Activated naive CD4-positive, alpha-beta T cell (primary cell): ENCODE measurements around the gene ZFHX3.

Source experiments
- DNase-seq, 4 experiments: peaks; one replicate each; lab custom pipeline; 2025; lab: John Stamatoyannopoulos, UW

The ZFHX3 gene

DNA sequence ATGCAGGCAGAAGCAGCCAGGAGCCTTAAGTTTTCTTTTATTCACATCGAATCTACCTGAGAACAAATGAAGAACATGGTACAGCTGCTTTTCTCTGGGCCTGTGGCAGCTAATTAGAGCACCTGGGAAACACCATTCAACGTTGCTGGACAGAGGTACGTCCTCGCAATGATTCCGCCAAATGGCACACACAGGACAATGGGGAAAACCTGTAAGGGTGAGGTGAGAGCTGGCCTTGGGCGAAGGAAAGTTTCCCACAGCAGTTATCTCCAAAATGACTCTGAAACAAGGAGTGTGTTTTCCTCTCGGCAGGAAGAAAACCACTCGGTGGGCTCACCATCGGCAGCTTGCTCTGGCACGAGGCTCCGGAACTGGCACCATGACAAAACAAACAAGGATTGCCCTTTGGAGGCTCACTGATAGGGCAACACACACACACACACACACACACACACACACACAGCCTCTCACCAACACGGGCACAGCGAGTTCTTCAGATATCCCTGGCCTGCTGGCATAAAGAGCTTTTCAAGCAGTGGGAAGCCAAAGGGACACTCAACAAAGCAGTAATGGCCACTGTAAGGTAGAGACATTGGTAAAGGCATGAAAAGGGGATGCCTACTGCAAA lies 73.7 kb downstream of the ZFHX3 start:
- DNase-seq, result no peak

DNA sequence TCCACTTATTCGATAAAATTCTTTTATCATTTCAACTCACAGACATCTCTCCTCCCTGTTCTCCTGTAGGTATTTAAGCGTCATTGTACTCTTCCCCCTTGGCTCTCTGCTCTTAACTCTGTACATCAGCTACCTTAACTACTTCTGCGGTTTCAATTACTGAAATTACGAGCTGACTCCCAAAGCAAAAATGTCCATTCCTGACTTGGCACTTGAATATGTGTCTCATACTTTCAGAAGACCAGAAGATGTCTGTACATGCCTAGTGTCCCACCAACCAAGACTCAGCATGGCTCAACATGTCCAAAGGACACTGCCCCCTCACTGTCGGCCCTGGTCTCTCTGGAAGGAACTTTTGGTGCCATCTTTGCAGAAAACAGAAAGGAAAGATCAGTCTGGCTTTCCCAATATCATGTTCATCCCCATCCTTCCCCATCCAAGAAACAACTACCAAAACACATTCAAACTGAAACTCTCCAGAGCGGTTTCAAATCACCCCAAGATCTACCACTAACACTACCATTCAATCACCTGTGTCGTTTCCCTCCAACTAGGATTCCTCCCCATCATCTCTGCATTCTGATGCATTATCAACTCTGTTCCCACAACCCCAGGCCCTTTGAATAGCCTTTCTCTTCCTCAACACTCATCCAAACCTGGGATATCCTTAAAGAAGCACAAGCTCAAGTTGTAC lies 74.9 kb downstream of the ZFHX3 start:
- DNase-seq, result no peak

DNA sequence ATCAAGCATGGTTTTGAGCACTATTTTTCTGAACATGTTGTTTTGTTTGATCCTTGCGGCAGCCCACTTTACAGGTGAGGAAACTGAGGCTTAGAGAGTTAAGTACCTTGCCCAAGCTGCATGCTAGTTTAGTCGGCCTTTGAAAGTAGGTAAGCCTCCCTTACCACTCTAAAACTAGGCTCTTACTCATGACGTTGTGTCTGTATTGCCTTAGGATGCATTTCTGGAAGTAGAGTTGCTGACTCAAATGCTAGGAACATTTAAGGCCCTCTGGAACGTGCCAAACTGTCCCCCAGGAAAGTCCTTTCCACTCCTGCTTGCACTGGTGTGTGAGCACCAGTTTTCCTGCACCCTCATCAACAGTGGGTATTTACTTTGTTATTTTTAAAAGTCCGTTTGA lies 76.6 kb downstream of the ZFHX3 start:
- no peak for DNase-seq

DNA sequence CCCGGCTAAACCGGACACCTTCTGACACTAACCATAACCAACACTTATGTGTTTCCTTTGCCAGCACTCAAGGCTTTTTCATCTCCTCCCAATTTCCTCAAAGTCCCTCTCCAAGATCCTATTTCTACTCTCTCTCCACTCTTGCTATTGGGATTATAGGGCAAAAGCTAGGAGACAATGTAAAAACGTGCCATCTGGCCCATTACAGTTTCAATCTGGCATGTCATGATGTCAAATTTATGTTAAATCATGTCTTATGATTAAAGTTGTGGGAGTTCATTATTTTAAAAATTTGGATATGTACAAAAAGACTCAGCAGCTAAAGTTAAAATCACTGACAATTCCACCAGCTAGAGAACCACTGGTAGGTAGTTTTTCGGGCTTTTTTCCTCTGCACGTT lies 77.3 kb downstream of the ZFHX3 start:
- no peak for DNase-seq

DNA sequence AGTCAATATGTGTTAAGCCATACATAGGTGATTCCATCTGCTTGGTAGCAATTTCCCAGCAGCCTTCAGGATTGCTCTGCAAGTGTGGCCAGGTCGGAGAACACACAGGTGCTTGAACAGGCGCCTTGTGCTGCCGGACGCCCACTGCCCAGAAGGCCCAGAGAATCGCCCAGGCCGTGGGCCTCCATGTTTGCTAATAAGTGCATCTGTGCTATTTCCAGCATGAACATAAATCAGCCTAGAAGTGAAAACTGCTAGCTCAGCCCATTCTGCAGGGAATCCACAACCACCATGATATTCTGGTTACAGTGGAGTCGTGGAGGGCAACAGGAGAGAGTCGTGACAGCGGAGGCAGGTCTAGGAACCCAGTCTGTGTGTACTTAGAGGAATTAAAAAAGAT lies 78.1 kb downstream of the ZFHX3 start:
- DNase-seq, result no peak

DNA sequence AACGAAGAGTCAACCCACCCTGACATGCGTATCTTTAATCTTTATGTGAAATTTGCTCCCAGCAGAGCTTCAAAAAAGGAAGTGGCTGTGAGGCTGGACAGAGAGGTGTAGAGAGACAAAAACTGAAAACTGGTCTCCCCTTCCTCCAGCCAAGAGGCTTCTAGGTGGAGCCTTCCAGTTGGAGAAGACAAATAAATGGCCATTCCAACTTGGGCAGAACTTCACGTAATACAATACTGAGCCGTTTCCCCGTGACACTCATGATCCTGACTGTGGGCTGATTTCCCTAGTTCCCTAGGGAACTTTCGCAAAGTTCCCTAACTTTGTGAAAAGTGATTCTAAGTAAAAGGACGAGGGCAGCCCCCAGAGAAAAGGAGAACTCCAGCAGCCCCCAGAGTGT lies 78.8 kb downstream of the ZFHX3 start:
- DNase-seq, result no peak

DNA sequence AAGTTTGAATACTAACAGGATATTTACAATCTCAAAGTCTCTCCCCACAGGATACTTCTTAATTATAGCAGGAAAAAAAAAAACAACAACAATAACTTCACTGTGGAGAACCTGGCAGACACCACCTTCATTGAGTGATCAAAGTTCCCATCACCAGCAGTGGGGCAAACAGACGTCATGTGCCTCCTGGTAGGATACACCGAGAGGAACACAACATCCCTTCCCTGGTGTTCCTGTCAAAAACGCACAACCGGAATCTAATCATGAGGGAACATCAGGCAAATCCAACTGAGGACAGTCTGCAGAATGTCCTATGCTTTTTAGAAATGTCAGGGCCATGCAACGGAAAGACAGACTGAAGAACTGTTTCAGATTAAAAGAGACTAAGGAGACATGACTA lies 80.0 kb downstream of the ZFHX3 start:
- DNase-seq, result no peak

DNA sequence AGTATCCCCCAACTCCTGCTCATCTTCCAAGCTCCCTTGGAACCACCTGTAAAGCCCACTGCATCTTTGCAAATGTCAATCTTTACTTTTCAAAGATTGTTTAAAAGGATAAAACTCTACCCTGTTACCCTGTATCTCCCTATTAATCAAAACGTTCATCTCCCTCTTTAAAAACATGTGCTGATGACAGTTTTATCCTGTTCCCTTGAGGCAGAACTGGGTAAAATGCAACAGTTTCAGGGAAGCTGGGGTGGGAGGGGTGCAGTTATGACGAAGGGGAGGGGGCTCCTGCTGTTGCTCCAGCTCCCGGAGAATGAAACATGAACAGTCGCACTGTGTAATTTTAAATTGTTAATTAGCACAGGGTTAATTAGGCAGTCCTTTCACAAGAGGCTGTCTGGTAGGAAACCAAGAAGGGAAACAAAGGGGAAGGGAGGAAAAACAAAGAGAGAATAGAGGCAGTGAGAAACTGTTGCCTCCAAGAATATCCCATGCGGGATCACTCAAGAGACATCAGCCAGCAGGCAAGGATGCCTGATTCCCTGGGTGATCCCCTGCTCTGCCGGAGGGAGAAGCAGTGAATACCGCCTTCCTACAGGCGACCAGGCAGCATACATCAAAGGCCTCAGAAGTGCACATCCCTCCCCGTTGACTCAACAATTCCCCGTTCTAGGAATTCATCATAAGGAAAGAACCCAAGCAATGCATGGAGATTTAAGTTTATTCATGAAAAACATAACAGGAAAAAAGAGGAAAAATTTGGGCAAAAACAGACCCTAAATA lies 84.2 kb downstream of the ZFHX3 start:
- no peak for DNase-seq

DNA sequence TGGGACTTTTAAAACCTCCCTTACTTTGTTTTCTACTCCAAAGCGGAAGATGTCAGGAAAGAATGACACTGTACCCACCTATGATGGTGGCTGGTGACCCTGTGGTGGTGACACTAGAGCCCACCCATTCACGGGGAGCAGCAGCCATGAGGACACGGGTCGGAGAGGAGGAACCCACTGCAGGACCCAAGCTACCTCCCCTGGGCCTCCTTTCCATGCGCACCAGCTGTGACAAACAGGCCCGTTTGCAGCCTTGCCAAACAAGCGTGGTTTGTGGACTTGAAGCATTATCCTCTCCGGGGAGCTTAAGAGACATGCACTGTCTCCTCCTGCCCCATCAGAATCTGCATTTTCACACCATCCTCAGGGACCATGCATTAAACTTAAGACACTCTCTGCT lies 85.6 kb downstream of the ZFHX3 start:
- no peak for DNase-seq

DNA sequence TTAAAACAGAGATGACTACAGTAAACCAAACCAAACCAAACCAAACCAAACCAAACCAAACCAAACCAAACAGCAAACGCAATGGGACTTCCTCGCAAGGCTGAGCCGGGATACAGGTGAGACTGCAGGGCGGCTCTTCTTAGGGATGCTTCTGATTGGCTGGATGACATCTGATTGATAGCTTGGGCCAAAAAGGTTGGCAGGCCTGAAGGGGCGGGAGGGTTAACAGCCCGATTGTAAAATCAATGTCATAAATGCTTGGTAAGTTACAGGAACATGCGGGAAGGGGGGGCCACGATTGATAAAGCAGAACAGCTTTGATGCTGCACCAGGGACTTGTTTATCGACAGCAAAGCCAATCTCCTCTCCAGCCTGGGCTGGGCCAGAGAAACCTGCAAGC lies 86.1 kb downstream of the ZFHX3 start:
- no peak for DNase-seq

DNA sequence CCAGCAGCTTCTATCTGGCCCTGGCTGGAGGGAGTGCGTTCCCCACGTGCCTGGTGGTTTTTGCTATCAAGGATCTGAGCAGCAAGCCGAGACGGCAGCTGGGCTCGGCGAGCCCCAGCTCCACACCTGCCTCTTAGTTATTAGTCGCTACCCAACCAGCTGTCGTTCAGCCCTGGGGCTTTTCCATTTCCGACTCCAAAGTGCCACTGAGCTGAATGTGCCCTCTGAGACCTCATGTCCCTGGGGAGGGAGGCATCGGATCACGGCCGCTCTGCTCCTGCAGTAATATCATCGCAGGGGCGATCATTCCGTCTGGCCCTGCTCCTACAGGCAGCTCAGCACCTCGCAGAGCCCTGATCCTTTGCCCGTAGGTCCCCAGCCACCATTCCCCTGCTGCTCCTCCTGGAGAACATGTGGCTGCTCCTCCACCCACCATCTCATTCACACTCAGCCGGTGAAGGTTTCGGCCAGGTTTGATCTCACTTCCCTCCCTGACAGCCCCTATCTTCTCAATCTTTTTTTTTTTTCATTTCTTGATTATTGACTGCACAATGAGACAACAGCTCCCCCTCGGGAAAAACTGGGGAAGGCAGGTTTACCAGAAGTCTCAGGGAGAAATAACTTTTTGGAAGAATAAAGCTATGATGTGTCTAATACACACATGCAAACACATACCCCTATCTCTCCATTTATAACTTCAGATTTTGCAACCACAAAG lies 86.7 kb downstream of the ZFHX3 start:
- no peak for DNase-seq

DNA sequence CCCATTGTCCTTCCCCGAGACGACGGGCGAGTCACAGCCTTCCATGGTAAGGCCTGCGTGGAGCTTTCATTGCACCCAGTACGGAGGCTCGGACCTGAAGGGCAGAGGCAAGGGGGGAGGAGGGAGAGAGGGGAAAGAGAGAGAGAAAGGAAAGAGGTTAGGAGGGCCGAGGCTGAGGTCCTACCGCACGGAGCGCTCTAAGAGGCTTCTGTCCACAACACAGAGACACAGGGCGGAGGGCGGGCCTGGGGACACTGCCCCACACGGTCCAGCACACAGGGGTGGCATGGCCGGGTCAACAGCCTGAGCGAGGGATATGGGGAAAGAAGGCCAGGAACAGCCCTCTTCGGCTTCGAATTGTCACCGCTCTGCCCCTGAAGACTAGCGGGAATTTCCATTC lies 87.8 kb downstream of the ZFHX3 start:
- DNase-seq, result no peak

DNA sequence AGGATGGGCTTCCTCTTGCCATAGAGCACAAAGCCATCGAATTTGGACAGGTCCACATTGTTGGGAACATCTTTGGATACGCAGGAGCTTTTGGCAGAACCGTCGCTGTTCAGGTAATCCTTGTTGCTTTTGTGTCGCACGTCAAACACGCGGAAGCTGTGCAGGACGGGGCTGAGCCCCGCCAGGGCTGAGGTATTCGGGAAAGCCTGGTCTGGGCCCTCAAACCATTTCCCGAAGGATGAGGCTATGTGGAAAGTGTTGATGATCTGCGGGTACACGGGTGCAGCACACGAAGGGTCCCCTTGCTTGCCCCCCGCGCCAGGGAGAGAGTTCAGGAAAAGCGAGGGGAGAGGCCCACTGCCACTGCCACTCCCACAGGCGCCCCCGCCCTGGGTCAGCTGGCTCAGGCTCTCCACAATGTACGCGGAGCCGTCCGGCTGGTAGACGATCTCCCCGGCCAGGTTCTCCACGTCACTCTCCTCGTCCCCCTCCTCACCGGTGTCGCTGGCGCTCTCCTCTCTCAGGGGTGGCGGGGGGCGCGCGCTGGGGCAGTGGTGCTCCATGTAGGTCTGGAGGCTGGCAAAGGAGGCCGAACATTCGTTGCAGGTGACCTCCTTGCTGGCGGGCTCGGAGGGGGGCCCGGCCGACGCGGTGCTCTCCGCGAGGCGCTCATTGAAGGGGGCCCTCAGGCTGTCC lies 88.5 kb downstream of the ZFHX3 start:
- DNase-seq, result no peak

DNA sequence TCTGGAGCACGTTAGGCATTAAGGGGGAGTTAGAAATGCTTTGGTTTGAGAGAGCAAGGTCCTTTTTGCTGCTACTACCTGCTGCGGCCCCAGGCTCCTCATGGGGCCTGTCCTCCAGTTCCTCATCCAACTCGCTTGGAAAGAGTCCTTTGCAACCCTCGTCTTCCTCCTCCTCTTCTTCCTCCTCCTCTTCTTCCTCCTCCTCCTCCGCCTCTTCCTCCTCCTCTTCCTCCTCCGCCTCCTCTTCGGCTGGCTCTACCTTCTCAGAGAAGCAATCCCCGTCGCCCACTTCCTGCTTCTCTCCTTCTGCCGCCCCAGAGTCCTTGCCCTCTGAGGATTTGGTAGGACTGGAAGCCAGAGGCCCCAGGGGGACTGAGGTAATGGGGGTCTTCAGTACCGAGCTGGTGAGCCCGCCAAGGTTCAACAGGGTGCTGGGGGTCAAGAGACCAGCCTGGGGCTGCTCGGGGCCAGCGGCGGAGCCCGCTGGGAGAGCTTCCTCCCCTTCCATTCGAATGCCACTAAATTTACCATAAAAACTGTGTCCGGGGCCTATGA lies 89.3 kb downstream of the ZFHX3 start:
- DNase-seq, result no peak

DNA sequence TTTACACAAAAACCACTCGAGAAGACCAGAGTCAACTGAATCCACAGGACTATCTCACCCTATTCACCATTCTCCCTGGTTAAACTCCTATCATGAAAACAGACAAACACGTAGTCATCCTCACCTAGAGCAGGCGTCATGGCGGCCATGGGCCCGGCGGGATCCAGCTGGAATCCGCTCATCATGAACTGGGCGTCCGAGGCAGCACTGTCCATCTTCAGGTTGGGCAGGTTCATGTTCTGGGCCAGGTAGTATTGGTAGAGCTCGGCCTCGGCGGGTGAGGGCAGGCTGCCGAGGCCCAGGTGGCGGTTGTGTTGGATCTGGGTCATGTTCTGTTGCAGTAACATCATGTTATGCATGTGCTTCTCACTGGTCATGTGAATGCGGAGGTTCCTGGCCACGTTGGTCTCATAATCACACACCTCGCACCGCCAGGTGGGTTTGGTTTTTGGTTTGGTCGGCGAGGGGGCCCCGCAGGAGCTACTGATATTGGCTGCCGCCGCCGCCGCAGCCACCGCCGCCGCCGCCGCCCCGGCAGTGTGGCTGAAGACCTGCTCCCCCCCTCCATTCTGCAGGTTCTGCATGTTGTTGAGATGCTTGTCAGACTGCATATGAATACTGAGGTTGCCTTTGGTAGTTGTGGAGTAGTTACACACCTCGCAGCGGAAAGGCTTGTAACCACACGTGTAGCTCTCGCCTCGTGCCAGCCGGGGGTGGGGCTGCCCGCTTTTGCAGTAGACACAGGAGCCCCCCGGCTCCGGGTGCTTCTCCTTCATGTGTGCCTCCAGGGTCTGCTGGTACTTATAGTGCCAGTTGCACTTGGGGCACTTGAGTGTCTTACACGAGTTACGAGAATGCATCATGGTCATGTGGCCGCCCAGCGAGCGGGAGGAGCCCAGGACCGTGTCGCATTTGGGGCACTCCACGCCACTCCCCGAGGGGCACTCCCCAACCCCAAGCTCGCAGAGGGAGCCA lies 90.3 kb downstream of the ZFHX3 start:
- DNase-seq, result no peak

DNA sequence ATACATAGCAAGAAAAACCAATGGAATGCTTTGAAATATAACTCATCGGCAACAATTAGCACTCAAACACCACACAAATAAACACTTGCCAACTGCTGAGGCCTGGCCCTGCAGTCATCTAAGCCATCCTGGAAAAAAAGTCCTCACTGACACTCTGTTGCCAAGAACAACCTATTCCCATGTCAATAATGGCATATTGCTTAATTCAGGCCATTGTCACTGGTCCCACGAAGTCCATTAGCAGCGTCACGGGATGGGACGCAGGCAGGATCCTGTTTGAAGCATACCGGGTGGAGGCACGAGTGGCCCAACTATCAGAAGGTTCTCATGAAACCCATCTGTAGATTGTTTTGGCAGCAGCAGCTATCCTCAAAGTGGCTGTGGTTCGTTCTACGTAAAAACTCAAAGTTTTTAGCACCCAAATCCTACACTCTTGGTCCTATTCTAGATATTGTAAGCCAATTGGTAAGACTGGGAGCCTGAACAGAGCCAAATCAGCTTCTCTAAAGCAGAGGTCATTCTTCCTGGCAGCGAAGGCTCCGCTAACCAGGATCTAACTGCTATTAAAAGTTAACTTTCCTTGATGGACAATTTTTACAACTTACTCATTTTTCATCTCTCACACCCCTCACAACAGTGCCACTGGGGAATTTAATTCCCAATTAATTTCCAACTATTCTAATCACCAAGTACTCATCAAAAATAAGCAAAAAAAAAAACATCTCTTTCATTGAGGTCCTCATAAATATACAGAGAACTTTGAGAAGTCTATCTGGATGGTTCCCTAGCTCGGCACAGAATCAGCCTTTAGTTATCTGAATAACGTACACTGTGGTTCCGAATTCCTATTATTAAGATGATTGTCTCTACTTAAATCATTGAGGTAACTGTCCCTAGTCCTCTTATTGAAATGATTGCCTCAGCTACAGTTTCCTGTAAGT lies 91.5 kb downstream of the ZFHX3 start:
- DNase-seq, result no peak

DNA sequence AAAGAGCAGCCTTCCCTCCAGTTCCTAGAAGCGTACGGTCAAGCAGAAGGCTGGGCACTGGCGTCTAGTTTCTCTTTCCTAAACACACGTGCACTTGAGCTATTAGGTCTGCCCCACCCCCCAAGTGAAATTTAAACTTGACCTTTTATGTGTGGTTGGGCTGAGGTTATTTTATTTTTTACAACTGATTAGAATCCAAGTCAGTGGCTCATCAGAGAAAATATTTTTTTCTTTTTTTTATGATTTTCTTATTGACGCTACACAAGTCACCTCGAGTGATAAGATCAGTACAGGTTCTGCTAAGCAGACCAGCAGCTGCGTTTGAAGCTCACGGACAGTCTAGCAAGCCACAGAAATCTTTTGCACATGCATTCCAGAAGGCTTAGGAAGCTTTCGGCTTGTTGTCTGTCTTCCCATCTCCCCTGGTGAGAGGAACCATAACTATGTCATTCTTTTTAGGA lies 95.1 kb downstream of the ZFHX3 start:
- no peak for DNase-seq

DNA sequence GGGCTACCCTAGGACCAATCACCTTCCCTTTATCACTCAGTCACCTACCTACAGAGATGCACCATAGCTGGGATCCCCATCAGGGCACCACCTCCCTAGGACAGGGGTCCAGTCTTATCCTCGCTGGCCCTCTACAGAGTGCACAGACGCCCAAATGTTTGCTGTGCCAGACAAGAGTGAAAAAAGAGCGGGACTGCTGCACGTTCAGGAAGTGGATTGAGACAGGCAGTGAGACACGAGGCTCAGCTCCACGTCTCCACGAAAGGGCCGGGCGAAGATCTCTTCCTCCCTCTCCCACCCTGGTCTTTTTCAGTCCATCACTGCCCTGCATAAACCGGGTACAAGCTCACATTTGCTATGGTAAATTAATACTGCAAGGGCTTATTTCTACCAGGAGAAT lies 95.5 kb downstream of the ZFHX3 start:
- DNase-seq, result no peak

DNA sequence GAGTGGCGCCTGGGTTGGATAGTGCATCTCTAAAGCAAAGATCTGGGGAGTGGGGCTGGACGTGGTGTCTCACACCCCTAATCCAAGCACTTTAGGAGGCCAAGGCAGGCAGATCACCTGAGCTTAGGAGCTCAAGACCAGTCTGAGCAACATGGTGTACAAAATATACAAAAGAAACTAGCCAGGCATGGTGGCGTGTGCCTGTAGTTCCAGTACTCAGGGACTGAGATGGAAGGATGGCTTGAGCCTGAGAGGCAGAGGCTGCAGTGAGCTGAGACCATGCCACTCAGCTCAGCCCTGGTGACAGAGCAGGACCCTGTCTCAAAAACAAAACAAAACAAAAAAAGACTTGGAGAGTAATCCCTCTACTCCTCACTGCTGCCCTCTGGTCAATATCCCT lies 96.0 kb downstream of the ZFHX3 start:
- DNase-seq, result no peak
